H9 (cell line): ENCODE measurements around the gene GCH1. TPM values are rescaled to one million over a fixed set of nuclear protein-coding genes. Genes with fewer than 3 reads are reported as not detected.

ENCODE experiments used
- DNase-seq: peaks from one replicate; pipeline ENCODE4 v3.0.0-alpha.2; 2017
- H2AFZ ChIP-seq: one replicate; pipeline ENCODE4 v1.6.1; 2013; ENCODE audit warnings: mild to moderate bottlenecking, low read length, control low read depth, moderate library complexity
- H2AK5ac ChIP-seq: 2 replicates; pipeline ENCODE4 v1.6.1; 2013; ENCODE audit warnings: low read length, control low read depth, mixed read lengths; ENCODE audit not compliant: insufficient read length
- H2BK120ac ChIP-seq: one replicate; pipeline ENCODE4 v1.6.1; 2013; ENCODE audit warnings: low read depth, mild to moderate bottlenecking, low read length, control low read depth, inconsistent platforms; ENCODE audit not compliant: poor library complexity, severe bottlenecking
- H2BK12ac ChIP-seq: 2 replicates; pipeline ENCODE4 v1.6.1; 2013; ENCODE audit warnings: low read length, control low read depth, mixed read lengths, low read depth; ENCODE audit not compliant: insufficient read length
- H2BK15ac ChIP-seq: 2 replicates; pipeline ENCODE4 v1.6.1; 2013; ENCODE audit warnings: low read depth, low read length, control low read depth
- H2BK20ac ChIP-seq: one replicate; pipeline ENCODE4 v1.6.1; 2013; ENCODE audit warnings: low read depth, mild to moderate bottlenecking, low read length, control low read depth, inconsistent platforms; ENCODE audit not compliant: poor library complexity, severe bottlenecking
- H2BK5ac ChIP-seq: 2 replicates; pipeline ENCODE4 v1.6.1; 2013; ENCODE audit warnings: low read length, control low read depth, mixed read lengths; ENCODE audit not compliant: insufficient read length
- H3K14ac ChIP-seq: 2 replicates; pipeline ENCODE4 v1.6.1; 2013; ENCODE audit warnings: low read length, control low read depth; ENCODE audit not compliant: insufficient read depth
- H3K18ac ChIP-seq: 2 replicates; pipeline ENCODE4 v1.6.1; 2013; ENCODE audit warnings: low read depth, mild to moderate bottlenecking, mixed read lengths, low read length, control low read depth; ENCODE audit not compliant: insufficient read length
- H3K23ac ChIP-seq: 2 replicates; pipeline ENCODE4 v1.6.1; 2013; ENCODE audit warnings: low read length, control low read depth, mixed read lengths, low read depth; ENCODE audit not compliant: insufficient read length
- H3K23me2 ChIP-seq: 2 replicates; pipeline ENCODE4 v1.6.1; 2013; ENCODE audit warnings: low read depth, mild to moderate bottlenecking, mixed read lengths, low read length, control low read depth; ENCODE audit not compliant: insufficient read length, poor library complexity, severe bottlenecking
- H3K27ac ChIP-seq: 2 replicates; pipeline ENCODE4 v1.5.1; 2013; ENCODE audit warnings: low read length, control low read depth, mixed read lengths, low read depth; ENCODE audit not compliant: insufficient read length
- H3K27me3 ChIP-seq: 2 replicates; pipeline ENCODE4 v1.6.1; 2013; ENCODE audit warnings: low read length, control low read depth, inconsistent platforms; ENCODE audit not compliant: insufficient read depth
- H3K4ac ChIP-seq: 2 replicates; pipeline ENCODE4 v1.6.1; 2013; ENCODE audit warnings: low read depth, mild to moderate bottlenecking, control low read depth, inconsistent platforms, low read length, moderate library complexity
- H3K4me1 ChIP-seq: 2 replicates; pipeline ENCODE4 v1.6.1; 2013; ENCODE audit warnings: low read length, control low read depth, inconsistent platforms; ENCODE audit not compliant: insufficient read depth
- H3K4me2 ChIP-seq: 2 replicates; pipeline ENCODE4 v1.6.1; 2013; ENCODE audit warnings: low read length, control low read depth, mixed read lengths; ENCODE audit not compliant: insufficient read length, insufficient read depth
- H3K56ac ChIP-seq: 2 replicates; pipeline ENCODE4 v1.6.1; 2013; ENCODE audit warnings: low read depth, mild to moderate bottlenecking, mixed read lengths, low read length, control low read depth; ENCODE audit not compliant: insufficient read length
- H3K79me1 ChIP-seq: 2 replicates; pipeline ENCODE4 v1.6.1; 2013; ENCODE audit warnings: low read depth, mild to moderate bottlenecking, moderate library complexity, low read length, control low read depth, inconsistent platforms; ENCODE audit not compliant: insufficient read depth, poor library complexity, severe bottlenecking
- H3K79me2 ChIP-seq: 2 replicates; pipeline ENCODE4 v1.6.1; 2013; ENCODE audit warnings: low read length, control low read depth, inconsistent platforms; ENCODE audit not compliant: insufficient read depth
- H3K9ac ChIP-seq: 2 replicates; pipeline ENCODE4 v1.6.1; 2013; ENCODE audit warnings: low read length, control low read depth, mixed read lengths; ENCODE audit not compliant: insufficient read length; ENCODE audit errors: extremely low read depth
- H3K9me3 ChIP-seq: one replicate; pipeline ENCODE4 v1.6.1; 2013; ENCODE audit warnings: low read depth, low read length, inconsistent platforms; ENCODE audit not compliant: control insufficient read depth
- H3T11ph ChIP-seq: one replicate; pipeline ENCODE4 v1.6.1; 2013; ENCODE audit warnings: mild to moderate bottlenecking, low read length, control low read depth, inconsistent platforms
- H4K20me1 ChIP-seq: one replicate; pipeline ENCODE4 v1.6.1; 2013; ENCODE audit not compliant: control insufficient read depth, insufficient read length, insufficient read depth
- H4K5ac ChIP-seq: 2 replicates; pipeline ENCODE4 v1.6.1; 2013; ENCODE audit warnings: low read depth, mild to moderate bottlenecking, mixed read lengths, low read length, control low read depth; ENCODE audit not compliant: insufficient read length
- H4K8ac ChIP-seq: replicated peaks from 2 replicates; pipeline ENCODE4 v1.6.1; 2013; ENCODE audit warnings: low read length, control low read depth, mixed read lengths, low read depth; ENCODE audit not compliant: insufficient read length
- H4K91ac ChIP-seq: 2 replicates; pipeline ENCODE4 v1.6.1; 2013; ENCODE audit warnings: low read depth, mild to moderate bottlenecking, moderate library complexity, mixed read lengths, low read length, control low read depth; ENCODE audit not compliant: insufficient read length
- H3K27ac Mint-ChIP-seq, 3 experiments: 2 replicates in 2 of 3; 3 replicates in 1 of 3; pipeline ENCODE4 v1.8.0; 2020 to 2021; ENCODE audit warnings: mixed read lengths in 3 of 3, mild to moderate bottlenecking in 1 of 3, moderate library complexity in 1 of 3
- H3K27me3 Mint-ChIP-seq: 2 replicates; pipeline ENCODE4 v1.8.0; 2021; ENCODE audit warnings: low read depth, mild to moderate bottlenecking, moderate library complexity, mixed read lengths
- H3K36me3 Mint-ChIP-seq, 3 experiments: 2 replicates in 2 of 3; 3 replicates in 1 of 3; pipeline ENCODE4 v1.8.0; 2020 to 2021; ENCODE audit warnings: low read depth in 3 of 3, mixed read lengths in 3 of 3; ENCODE audit not compliant: insufficient read depth in 1 of 3
- H3K4me1 Mint-ChIP-seq, 2 experiments: 2 replicates each; pipeline ENCODE4 v1.8.0; 2020; ENCODE audit warnings: mixed read lengths in 2 of 2
- H3K4me3 Mint-ChIP-seq, 2 experiments: 2 replicates in 1 of 2; 3 replicates in 1 of 2; pipeline ENCODE4 v1.8.0; 2020 to 2021; ENCODE audit warnings: mild to moderate bottlenecking in 2 of 2, mixed read lengths in 2 of 2, moderate library complexity in 1 of 2
- H3K9me3 Mint-ChIP-seq, 2 experiments: 2 replicates in 1 of 2; 3 replicates in 1 of 2; pipeline ENCODE4 v1.8.0; 2020; ENCODE audit warnings: mild to moderate bottlenecking in 2 of 2, mixed read lengths in 2 of 2, moderate library complexity in 1 of 2
- CTCF ChIP-seq: fragments of 200-600 bp; sonication (generic); conservative IDR thresholded peaks from 3 replicates; pipeline ENCODE4 v1.8.0; 2021; ENCODE audit warnings: antibody characterized with exemption, mild to moderate bottlenecking
- WGBS: extraction: QIAGEN DNeasy Blood & Tissue Kit; methylation state at CpG from one replicate; pipeline ENCODE4 v1.1.7; 2013; ENCODE audit warnings: missing lambda C conversion rate, low lambda C conversion rate, mixed read lengths; ENCODE audit not compliant: insufficient read length; ENCODE audit errors: extremely low coverage; 5-methylcytosine and 5-hydroxymethylcytosine counted together
- total RNA-seq: library from RNA; stranded (reverse); gene quantifications from 2 replicates; pipeline ENCODE4 v1.2.1, GENCODE V29; 2021

The GCH1 gene
- total RNA-seq, 1 experiment from 2014 or later: 7.7 TPM

DNA sequence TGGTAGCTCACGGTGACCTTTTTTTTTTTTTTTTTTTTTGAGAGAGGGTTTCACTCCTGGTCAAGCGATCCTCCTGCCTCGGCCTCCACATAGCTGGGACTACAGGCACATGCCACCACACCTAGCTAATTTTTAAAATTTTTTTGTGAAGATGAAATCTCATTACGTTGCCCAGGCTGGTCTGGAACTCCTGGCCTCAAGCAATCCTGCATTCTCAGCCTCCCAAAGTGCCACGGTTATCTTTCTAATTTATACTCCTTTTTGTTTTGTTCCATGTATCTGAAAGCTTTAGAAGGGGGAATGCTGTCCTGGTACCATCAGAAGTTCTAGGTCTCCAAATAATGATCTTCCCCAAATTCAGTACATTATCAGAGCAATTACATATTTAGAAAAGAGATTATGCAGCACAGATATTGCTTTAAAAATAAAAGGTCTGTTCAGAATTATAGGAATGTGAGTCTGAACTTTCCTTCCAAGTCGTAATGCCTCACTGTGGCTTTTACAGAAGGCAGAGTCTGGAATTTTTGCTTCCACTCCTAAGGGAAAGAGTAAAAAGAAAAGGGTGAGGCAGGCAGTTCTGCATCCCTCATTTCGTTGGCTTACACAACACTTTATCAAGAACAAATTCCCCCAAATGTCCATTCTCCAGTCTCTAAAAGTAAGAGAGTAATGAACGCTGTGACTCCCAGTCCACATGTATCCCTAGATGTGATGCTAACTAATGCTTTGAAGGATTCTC, 73.0 kb downstream of the GCH1 start:
- no peak overlapping the region for H2BK12ac ChIP-seq
- H3K27ac Mint-ChIP-seq: no peak overlapping the region
- no peaks in the 10 kb centered on the region for H4K20me1 ChIP-seq
- no peak overlapping the region for H2AFZ ChIP-seq
- no peak overlapping the region for H3K27ac ChIP-seq
- H2BK20ac ChIP-seq: no peak overlapping the region
- no peaks in the 10 kb centered on the region for H3K23me2 ChIP-seq
- H3K18ac ChIP-seq: no peak overlapping the region
- H3K4me1 Mint-ChIP-seq: no peaks in the 10 kb centered on the region
- no peak for TF ChIP-seq CTCF
- peaks cover 5 to 17% of the 10 kb centered on the region in 2 experiments for H3K9me3 Mint-ChIP-seq
- peaks cover 10% of the 10 kb centered on the region for H3K27me3 Mint-ChIP-seq
- no peak overlapping the region for H2BK5ac ChIP-seq
- H2AK5ac ChIP-seq: no peak overlapping the region
- H3K4ac ChIP-seq: no peak overlapping the region
- no peaks in the 10 kb centered on the region for H3K9me3 ChIP-seq
- H3K79me1 ChIP-seq: no peaks in the 10 kb centered on the region
- H3K79me2 ChIP-seq: no peaks in the 10 kb centered on the region
- H2BK120ac ChIP-seq: no peak overlapping the region
- no peak overlapping the region for H4K91ac ChIP-seq
- DNase-seq: no peak
- no peak overlapping the region for H4K8ac ChIP-seq
- H3T11ph ChIP-seq: no peak overlapping the region
- H3K27me3 ChIP-seq: no peaks in the 10 kb centered on the region
- no peak overlapping the region for H4K5ac ChIP-seq
- no peak overlapping the region for H3K9ac ChIP-seq
- no CpG with 5 or more reads among the region's 8 CpGs for WGBS
- no peaks in the 10 kb centered on the region for H3K4me1 ChIP-seq
- no peak overlapping the region for H2BK15ac ChIP-seq
- H3K4me3 Mint-ChIP-seq: no peak overlapping the region
- no peak overlapping the region for H3K4me2 ChIP-seq
- H3K56ac ChIP-seq: no peak overlapping the region
- no peak overlapping the region for H3K14ac ChIP-seq
- H3K23ac ChIP-seq: no peak overlapping the region
- no peaks in the 10 kb centered on the region for H3K36me3 Mint-ChIP-seq
